DND-41 (cell line): Measurements from ENCODE around the gene CENPP.

Experiments
- CTCF ChIP-seq: IDR thresholded peaks from 2 replicates; pipeline ENCODE4 v1.5.1; 2012; ENCODE audit warnings: borderline replicate concordance, low read length, moderate library complexity, mild to moderate bottlenecking; ENCODE audit not compliant: poor library complexity, severe bottlenecking; ENCODE audit errors: extremely low read depth
- EZH2 ChIP-seq: IDR thresholded peaks from 3 replicates; pipeline ENCODE4 v1.6.1; 2012; ENCODE audit warnings: borderline replicate concordance, low read depth, mild to moderate bottlenecking, moderate library complexity, low read length, inconsistent platforms; ENCODE audit not compliant: severe bottlenecking

GRCh38 chr9:92632641-92633040 is 306.9 kb downstream of the CENPP start:
- TF ChIP-seq CTCF (no peak), EZH2 (no peak)
